Stimulated activated CD4-positive, alpha-beta T cell treated with anti-CD3 and anti-CD28 coated beads, TNF-alpha, amount 100 ng/mL, for 1 hour (primary cell): ENCODE data around the gene LDLRAD4.

Source experiments
- DNase-seq, 3 donors: peaks; one replicate each; pipeline ENCODE4 v3.0.0-alpha.2; 2020; ENCODE audit warnings: low read depth in 3 of 3, low spot score in 1 of 3

Gene LDLRAD4

DNA sequence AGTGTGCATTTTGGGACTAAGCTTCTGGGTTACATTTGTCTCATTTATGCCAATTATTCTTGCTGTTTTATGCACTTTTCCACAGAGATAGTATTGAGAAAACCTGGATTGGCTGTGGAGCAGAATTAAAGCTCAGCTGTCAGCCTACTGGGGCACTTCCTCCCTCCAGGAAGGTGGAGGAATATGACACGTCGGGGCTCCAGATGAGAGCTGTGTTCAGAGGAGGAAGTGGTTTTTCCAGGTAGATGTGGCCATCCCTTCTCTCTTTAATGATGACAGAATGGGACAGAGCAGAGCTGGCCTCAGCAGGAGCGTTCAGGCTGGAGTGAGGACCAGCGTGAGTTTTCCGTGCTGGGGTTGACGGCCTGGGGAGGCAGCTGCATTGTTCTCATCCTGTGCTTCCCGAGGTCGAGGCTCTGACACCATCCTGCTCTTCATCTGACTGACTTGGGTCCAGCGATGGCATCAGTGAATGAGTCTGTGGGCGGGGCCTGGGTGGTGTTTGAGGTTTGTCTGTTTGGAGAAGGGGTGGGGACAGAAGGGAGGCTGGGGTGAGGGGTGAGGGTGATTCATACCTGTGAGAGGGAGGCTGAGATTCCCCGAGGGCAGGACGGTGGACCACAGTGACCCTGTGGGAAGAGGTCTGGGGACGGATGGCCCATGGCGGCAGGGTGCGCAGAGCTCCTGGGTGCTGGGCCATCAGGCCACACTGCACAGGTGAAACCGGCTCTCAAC is 207.0 kb downstream of the LDLRAD4 start:
- no peak for DNase-seq

DNA sequence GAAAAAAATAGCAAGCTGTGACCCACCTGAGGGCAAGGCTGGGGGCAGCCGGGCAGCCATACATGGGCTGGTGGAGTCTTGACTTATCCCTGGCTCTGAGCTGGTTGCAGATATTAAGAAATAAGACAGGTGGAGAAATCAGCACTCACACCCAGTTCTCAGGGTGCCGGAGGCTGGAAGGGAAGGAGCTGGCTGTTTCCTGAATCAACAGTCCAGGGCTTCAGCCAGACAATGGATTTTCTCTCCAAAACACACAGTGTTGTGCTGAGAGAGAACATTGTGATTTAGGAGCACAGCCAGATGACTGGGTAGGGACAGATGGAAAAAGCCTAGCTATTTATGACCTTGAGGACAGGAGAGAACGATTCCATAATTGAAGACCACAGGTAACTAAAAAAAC is 208.8 kb downstream of the LDLRAD4 start:
- DNase-seq = no peak

DNA sequence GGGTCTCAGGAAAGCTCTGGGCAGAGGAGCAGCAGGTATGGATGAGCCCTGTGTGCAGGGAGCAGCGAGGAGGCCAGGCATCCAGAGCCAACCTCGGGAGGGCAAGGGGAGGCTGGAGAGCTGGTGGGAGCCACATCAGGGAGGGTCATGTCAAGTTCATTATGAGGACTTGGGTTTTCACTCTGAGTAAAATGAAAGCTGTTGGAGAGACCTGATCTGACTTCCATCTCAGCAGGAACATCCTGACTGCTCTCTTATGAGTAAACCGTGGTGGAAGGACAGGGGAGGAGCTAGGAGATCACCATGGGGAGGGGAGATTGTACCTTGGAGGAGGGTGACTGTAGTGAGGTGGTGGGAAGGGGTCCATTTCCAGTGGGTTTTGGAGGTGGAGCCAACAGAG is 209.8 kb downstream of the LDLRAD4 start:
- no peak for DNase-seq

DNA sequence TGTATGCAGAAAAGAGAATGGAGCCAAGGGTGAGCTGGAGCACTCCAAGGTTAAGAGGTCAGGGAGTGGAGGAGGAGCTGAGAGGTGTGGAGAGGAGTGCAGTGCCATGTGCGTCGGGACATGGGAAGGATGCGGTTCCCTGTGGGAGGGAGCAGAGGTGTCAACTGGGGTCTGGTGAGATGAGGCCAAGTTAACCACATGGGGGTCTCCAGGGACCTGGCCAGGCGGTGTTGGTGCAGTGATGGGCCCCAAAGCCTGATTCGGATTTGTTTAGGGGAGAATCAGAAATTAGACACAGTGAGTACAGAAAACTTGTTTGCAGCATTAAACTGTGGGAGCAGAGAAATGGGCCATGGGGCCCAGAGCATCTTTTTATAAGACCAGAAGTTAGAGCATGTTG is 210.5 kb downstream of the LDLRAD4 start:
- DNase-seq = no peak

DNA sequence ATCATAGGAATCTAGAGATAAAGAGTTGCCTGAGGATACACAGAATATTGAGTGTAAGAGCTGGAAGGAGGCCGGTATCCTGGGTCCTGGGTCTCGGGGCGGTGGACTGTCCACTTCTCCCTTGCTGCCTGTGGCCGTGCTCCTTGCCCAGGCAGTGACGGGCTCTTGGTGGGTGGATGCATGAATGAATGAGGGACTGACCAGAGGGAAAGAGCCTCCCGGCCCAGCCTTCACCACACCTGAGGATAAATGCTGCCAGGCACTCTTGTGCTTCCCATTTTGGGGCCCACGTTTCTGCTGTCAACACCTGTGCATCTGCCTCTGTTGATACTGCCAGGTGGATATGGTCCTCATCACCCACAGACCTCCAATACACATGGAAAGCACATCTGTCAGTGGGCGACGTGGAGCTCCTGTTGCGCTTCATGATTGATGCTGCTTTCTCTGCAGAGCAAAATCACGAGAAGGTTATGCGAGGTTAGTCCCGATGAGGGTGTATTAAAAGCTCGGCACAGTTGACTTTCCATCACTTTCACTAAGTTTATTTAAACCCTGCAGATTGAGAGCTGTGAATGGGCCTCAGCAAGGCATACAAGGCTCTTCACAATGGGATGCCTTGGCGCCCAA is 211.4 kb downstream of the LDLRAD4 start:
- no peak for DNase-seq

DNA sequence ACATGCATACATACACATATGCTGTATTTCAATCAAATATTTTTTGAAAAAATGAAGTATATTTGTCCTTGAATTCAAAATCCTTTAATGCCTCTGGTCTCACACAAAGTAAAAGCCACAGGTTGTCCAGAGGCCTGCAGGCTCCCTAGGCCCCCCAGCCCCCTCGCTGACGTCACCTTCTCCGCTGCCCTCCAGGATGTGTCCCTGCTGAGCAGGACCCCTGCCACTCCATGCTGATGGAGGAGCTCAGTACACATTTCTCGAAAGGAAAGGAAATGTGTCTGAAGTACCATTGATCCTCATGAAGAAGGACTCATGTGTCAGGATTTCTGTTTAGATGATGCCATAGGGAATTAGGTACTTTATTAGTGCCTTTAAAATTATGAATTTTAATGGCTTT is 212.1 kb downstream of the LDLRAD4 start:
- DNase-seq = no peak

DNA sequence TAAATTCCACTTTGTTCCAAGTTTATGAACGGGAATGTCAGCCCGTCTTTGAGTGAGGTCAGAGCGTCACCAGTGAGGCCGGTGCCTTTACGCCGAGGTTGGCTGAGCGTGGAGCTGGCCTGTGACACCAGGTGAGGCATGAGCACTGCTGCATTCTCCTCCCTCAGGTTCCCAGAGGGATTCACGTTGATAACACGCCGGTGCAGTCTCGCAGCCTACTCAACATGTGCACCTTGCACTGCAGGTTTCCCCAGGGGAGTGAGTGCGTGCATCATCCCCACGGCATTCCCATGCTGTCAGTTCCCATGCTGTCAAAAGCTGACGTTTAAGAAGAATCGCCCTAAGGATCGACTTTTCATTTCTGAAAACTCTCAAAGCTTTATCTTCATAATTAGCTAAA is 213.3 kb downstream of the LDLRAD4 start:
- DNase-seq = no peak

DNA sequence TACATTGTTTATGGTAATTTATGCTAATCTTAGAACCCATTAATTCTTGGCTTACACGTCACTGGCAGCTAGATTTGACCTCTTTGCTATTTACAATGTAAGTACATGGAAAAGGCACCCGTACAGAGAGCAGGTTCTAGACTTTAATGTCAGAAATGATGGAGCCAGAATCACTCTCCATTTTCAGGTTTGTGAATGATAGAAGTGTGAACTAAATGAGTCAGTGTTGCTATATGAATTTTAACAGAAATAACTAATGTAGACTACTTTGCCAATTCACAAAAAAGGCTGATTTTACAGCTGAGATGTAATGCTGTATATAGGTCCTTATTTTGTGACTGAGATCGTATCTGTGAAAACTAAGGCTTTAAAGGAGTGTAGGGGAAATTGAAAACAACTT is 214.6 kb downstream of the LDLRAD4 start:
- no peak for DNase-seq

DNA sequence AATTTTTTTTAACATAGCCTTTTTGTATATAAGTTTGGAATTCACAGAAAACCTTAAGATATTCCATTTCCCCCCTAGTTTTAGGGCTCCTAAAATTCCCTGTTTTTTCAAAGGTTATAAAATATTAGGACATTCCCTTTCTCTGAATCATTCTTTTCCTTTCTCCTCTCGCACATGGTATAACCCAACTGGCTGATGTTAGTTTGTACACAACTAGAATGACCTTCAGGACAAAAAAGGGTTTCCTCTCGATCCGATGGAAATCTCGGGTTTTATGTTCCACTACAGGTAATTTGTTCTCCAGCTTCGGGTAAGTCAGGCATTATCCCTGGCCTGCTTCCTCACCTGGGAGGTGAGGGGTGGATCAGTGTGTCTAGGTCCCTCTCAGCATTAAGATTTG is 215.1 kb downstream of the LDLRAD4 start:
- DNase-seq = no peak

DNA sequence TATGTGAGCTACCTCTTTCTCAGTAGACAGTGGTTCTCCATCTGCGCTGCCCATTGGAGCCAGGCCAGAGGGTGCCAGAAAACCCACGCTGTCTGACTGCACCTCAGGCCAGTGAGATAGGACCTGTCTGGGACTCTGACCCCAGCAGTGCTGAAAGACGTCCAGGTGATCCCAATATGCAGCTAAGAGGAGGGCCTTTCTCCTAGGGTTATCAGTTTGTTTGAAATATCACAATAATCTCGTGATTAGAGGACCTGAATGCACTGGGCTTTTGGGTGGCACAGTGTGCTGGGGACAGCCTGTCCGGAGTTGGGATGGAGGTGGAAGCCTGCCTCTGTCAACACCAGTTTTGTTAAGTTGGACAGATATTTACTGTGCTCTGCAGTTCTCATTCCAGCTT is 216.3 kb downstream of the LDLRAD4 start:
- no peak for DNase-seq

DNA sequence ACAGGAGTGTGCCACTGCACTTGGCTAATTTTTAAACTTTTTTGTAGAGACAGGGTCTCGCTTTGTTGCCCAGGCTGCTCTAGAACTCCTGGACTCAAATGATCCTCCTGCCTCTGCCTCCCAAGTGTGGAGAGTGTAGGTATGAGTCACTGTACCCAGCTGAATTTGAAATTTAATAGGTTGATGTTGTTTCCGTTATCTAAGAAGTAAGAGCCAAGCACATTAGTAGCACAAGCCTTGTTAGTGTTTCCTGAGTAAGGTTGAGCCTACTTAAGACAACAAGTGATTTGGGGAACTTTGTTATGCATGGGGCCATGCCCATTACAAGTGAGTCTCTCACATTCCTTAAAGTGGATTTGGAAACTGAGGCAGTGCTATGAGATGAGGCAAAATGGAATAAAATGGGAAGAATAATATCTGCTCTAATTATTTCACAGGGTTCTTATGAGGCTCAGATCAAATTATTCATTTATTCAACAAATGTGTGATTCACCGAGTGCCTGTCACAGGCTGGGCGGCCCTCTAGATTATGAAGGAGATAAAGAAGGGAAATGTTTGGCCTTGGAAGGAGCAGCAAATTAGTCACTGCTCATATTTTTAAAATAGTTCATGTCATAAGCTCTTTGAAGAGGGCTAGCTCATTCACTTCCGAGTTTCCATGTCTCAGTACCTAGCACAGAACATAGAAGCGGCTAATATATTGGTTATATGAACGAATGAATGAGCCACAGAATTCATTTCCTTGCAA is 217.2 kb downstream of the LDLRAD4 start:
- no peak for DNase-seq

DNA sequence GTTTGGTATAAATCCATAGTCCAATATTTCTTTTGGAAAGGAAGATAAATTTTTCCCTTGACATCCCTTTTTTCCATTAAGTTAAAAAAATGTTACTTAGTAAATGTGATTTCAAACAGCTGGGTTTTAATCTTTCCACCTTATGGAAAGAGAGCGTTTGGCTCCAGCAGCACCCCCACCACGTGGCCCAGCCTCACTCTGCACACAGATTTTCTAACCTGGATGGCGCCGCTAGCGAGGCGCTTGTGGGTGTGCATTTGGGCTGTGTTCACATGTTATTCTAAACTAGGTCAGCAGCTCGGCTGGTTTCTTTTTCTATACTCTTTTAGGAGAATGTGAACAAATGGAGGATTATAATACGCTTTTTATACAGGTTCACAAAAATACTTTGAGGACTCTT is 218.0 kb downstream of the LDLRAD4 start:
- DNase-seq = peak in 1 of 3 donors; percentile 22

DNA sequence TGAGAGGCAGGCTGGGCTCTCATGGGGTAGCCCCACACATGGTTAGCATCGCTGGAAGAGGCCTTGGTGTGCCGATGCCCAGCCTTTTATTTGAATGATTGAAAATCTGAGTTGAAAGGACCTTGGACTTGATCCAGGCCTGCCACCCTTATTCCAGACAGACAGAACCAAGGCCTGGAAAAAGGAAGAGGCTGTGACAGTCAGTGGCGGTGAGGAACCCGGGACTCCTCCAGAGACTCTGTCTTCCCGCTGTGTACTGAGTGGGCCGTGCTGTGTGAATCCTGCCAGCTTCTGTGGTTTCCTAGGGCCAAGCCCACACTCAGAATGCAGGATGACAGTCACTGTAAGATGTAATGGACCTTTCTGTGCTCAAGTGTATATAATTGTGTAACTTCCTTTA is 218.5 kb downstream of the LDLRAD4 start:
- no peak for DNase-seq

DNA sequence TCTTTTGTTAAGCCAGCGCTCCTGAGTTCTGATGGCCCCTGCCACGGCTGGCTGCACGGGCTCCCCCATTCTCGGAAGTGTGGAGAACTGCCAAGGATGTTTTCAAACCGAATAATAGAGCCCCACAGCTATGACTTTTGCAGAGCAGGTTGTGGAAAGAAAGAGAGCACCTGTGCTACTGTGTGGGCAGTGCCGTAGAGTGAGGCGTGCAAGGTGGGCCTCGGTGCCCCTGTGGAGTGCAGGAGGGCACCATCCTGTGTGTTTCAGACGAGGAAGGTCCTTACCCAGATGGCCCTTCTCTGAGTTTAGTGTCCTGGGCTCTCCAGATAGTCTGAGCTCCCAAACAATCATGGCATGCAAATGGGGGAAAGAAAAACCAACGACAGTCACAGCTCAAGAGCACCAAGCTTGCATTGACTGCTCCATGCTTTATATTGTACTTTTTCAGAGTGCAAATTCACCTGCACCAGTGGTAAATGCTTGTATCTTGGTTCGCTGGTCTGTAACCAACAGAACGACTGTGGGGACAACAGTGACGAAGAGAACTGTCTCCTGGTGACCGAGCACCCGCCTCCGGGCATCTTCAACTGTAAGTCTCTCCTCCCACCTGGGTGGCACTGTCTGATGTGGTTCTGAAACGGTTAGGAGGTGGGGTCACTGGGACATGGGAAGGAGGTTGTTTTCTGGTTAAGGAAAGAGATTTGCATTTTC is 219.4 kb downstream of the LDLRAD4 start:
- DNase-seq = peak in 1 of 3 donors; percentile 13

DNA sequence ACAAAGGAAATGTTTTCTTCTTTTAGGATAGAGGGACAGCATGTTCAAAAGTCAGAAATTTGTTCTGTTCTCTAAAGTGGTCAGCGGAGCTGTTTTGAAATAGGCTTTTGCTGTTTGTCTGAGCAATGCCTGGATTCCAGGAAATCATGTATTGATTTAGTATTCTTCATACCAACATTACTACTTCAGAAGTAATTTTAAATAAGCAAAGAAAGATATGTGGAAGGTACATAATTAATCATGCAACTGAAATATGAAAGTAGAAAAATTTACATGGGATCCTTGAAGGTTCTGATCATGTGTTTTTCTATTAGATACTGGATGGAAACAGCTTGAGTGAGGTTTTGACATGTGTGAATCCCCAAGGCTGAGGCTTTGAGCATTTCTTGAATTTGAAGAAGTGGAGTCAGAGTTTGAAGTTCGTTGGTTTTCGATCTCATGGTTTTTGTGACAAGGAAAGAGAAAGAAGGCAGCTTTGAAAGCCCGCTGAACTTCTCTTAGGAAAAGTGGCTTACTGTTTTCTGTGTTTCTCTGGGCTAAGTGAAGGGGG is 220.0 kb downstream of the LDLRAD4 start:
- DNase-seq = no peak

DNA sequence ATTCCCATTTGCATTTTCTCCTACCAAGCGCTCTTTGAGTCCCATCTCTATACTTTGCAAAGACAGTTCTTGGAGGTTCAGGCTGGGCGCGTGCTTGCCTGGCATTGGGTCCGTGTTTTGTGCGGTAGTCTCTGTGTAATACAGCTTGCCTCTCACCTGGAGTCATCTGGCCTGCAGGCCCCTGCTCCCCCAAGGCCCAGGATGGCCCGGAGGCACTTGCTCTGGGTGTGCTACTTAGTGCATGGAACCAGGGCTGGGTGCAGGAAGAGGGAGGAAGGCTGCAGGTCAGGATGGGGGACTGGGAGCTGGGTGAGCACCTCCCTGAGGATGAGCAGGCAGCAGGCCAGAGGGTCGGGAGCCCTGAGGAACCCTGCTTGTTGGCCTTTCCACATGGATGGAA is 220.9 kb downstream of the LDLRAD4 start:
- no peak for DNase-seq

DNA sequence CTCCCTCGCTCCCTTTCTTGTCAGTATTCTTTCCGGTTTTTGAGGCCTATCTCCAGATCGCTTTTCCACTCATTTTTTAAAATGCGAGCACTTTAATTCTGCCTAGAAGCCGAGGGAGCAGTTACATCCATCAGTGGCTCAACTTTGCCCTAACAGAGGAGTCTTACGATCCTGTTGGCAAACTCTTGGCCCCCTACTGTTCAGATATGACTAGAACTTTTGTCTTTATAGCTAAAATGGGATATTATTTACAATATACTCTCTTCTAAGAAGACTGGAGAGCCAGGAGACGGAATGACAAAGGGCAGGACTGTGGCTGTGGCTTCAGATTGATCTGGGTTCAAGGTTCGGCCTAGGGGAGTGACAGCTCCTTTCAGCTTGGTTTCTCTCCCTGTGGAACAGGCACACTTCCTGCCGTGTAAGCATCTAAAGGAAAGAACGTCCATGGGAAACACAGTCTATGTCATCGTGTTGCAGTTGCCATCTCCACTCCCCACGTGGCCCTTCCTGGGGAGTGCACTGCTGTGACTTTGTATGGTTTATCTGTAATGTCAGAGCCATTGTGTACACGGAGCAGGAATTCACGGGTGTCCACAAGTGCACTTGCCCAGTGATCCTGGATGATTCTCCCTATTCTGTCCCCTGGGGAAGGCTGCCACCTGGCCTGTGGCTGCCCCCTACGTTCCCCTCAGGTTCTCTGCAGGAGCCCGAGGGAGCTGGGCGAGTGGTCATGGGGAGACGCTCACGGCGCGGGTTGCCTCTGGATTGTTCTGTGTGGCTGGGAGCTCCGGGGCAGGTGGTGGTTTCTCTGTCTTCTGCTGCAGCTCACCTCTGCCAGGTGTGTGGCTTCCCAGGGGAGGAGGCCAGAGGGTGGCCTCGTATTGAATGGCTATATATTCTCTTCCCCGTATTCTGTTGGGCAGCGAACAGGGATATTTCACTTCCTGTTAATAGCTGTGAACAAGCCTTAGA is 222.0 kb downstream of the LDLRAD4 start:
- DNase-seq = no peak

DNA sequence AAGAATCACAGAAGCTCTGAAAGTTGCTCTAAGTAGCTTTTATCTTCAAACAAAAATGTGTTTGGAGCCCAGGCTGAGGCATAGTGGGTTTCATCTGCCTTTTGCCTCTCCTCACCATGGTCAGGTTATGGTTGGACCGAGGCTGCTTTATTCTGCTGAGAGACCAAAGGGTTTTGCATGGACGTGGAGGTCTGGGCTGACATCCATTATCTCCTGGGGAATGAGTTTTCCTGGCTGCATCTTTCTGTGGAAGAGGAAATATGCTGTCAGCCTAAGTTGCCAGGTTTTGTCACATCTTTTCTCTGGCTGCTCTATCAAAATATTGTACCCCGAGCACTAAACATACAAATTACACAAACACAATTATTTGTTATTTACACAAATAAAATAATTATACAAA is 223.2 kb downstream of the LDLRAD4 start:
- DNase-seq = no peak

DNA sequence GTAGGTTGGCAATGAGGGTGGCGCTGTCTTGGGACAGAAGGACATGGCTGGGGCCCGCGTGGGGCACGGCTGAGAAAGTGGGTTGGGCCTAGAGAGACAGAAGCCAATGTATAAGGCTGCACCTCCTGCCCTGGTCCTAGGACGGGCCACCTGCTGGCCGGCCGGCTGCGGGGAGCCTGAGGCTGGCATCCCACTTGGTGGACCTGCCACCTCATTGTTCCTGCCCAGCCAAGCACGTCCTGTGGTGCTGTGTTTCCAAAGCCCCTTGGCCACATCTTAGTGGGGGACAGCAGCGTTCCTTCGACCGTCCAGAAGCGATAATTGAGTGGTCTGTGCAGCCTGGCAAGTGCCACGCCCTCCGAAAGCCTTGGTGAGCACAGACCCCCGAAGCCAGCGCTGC is 223.9 kb downstream of the LDLRAD4 start:
- no peak for DNase-seq

DNA sequence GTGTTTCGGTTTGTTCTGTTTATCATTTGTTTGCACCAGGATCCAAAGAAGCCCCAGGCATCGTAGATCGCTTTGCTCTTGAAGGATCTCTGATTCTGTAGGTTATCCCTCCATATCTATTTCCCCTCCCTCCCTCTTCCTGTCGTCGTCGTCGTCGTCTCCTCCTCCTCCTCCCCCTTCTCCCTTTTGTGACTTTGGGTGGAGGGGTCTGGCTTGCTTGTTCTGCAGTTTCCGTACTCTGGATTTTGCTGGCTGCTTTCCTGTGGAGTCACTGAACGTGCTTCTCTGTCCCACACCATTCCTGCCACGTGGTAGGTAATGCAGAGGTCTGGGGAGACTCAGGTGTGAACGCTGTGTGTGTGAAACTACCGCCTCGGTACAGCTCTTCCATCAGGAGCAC is 225.0 kb downstream of the LDLRAD4 start:
- no peak for DNase-seq
